ENCODE results near the gene PAX5.

GRCh38 chr9:36815023-36815422 lies 219.0 kb downstream of the PAX5 start:
- no peak for TF ChIP-seq CTCF (IDR thresholded peaks at IDR 0.05)
- no peak for TF ChIP-seq POLR2A (IDR thresholded peaks at IDR 0.05)

All from breast epithelium (tissue), 3 donors.